ENCODE data around the gene PERCC1. TPM values are rescaled to one million over a fixed set of nuclear protein-coding genes. Genes with fewer than 3 reads are reported as not detected.

Gene PERCC1
- total and polyA plus RNA-seq, 7 donors: 0.08 TPM; not detected in 6

DNA sequence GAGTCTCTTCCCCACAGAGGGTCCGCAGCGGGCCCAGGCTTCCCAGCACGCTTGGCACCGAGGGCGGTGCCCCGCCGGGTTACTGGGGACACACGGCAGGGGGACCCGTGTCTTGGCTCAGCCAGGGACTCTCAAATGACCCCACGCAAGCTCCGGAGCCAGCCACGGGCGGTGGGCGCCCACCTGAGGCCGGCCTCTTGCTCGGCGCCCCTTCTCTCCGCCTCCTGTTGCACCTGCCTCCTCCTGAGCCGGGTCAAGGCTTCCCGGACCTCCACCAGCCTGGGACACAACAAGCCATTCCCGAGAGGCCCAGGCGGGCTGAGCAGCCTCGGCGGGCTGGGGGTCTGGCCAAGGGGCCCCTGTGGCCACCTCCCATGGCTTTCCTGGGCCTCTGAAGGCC, 11.8 kb downstream of the PERCC1 start:
- 77 to 88% (median 79%) methylated on average over 22 to 24 of the region's 24 CpGs for whole genome bisulfite sequencing, 3 donors
- TF ChIP-seq, protein P1, sequence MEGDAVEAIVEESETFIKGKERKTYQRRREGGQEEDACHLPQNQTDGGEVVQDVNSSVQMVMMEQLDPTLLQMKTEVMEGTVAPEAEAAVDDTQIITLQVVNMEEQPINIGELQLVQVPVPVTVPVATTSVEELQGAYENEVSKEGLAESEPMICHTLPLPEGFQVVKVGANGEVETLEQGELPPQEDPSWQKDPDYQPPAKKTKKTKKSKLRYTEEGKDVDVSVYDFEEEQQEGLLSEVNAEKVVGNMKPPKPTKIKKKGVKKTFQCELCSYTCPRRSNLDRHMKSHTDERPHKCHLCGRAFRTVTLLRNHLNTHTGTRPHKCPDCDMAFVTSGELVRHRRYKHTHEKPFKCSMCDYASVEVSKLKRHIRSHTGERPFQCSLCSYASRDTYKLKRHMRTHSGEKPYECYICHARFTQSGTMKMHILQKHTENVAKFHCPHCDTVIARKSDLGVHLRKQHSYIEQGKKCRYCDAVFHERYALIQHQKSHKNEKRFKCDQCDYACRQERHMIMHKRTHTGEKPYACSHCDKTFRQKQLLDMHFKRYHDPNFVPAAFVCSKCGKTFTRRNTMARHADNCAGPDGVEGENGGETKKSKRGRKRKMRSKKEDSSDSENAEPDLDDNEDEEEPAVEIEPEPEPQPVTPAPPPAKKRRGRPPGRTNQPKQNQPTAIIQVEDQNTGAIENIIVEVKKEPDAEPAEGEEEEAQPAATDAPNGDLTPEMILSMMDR (IDR thresholded peaks at IDR 0.05): no peak
- Histone ChIP-seq H3K4me3 (no peak overlapping the region), H3K9me3 (no peaks in the 10 kb centered on the region), H3K4me1 (no peaks in the 10 kb centered on the region), H3K27me3 (ENCODE audit: insufficient read depth in 3 of 3, low read length in 2 of 3) (no peaks in the 10 kb centered on the region), H3K36me3 (ENCODE audit: insufficient read depth in 1 of 2, low read depth in 1 of 2) (peaks cover 0 to 22% of the 10 kb centered on the region in 2 donors), H3K27ac (no peak overlapping the region)
- DNase-seq (no peak), ATAC-seq (no peak)
- intact Hi-C loops (cut with DNase I): no loop called here

- H3K36me3 ChIP-seq (ENCODE audit: insufficient read depth in 1 of 2, low read depth in 1 of 2): peaks cover 0 to 30% of the 10 kb centered on the region in 2 donors
- DNase-seq (no peak), ATAC-seq (peak in 2 of 4 donors; percentile 8 to 14)
- intact Hi-C loops (cut with DNase I): no loop called here
- no peaks in the 10 kb centered on the region for H3K27me3 ChIP-seq (ENCODE audit: insufficient read depth in 3 of 3, low read length in 2 of 3)
- H3K4me1 ChIP-seq: no peaks in the 10 kb centered on the region
- WGBS, 3 donors: 62 to 79% (median 67%) methylated on average over 16 to 38 of the region's 38 CpGs
- H3K4me3 ChIP-seq: no peak overlapping the region
- no peaks in the 10 kb centered on the region for H3K9me3 ChIP-seq
- TF ChIP-seq, protein P1 (IDR thresholded peaks at IDR 0.05): no peak
- H3K27ac ChIP-seq: no peak overlapping the region
Observed at GRCh38 chr16:1443403-1443973, 12.6 kb downstream of the PERCC1 start.

DNA sequence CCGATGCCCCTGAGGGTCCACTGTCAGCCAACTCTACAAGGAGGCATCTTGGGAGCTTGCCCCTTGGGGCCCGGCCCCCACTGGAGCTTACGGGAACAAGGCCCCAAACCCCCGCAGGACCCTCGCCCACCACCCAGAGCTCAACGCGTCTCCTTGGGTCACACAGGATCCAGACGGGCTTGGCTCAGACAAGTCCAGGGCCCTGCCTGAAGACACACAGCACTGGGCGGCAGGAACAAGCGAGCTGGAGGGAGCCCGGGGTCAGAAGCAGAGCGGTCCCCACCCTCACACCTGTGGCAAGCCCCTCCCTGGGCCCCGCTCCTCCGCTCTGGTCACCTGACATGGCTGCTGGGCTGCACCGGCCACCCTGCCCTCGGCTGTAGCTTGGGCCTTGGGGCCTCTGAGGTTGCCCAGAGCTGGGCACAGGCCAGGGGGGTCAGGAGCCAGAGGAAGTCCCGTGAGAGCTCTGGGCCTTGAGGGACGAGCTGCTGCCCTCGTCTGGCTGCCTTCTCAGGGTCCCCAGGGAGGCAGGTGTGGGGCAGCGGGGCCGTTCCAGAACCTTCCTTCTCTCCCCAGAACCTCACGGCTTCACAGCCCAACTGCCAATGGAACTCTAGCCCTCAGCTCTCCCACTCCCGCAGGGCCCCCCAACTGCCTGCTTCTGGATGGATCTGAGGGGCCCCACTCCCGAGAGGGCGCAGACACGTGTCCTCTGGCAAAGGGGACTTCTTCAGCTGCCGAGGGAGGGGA, 13.3 kb downstream of the PERCC1 start, which contains the start of gene CCDC154:
Gene CCDC154 (minus strand): TSS at position 577 of the 750 bp plus-strand sequence. CDS start 234 bp downstream, at position 343.
- WGBS, 3 donors: 66 to 74% (median 70%) methylated on average over 22 to 27 of the region's 27 CpGs
- H3K27ac ChIP-seq: no peak within 1 kb of the TSS
- ATAC-seq: peak in 3 of 4 donors; percentile 4 to 29 (median 14)
- H3K27me3 ChIP-seq (ENCODE audit: insufficient read depth in 3 of 3, low read length in 2 of 3): no peaks in the 10 kb centered on the region
- TF ChIP-seq, protein P1 (IDR thresholded peaks at IDR 0.05): no peak
- DNase-seq: no peak
- H3K9me3 ChIP-seq: no peaks in the 10 kb centered on the region
- no peak within 1 kb of the TSS for H3K4me3 ChIP-seq
- intact Hi-C loops (cut with DNase I): no loop called here
- peaks cover 0 to 36% of the 10 kb centered on the region in 2 donors for H3K36me3 ChIP-seq (ENCODE audit: insufficient read depth in 1 of 2, low read depth in 1 of 2)
- H3K4me1 ChIP-seq: no peaks in the 10 kb centered on the region

DNA sequence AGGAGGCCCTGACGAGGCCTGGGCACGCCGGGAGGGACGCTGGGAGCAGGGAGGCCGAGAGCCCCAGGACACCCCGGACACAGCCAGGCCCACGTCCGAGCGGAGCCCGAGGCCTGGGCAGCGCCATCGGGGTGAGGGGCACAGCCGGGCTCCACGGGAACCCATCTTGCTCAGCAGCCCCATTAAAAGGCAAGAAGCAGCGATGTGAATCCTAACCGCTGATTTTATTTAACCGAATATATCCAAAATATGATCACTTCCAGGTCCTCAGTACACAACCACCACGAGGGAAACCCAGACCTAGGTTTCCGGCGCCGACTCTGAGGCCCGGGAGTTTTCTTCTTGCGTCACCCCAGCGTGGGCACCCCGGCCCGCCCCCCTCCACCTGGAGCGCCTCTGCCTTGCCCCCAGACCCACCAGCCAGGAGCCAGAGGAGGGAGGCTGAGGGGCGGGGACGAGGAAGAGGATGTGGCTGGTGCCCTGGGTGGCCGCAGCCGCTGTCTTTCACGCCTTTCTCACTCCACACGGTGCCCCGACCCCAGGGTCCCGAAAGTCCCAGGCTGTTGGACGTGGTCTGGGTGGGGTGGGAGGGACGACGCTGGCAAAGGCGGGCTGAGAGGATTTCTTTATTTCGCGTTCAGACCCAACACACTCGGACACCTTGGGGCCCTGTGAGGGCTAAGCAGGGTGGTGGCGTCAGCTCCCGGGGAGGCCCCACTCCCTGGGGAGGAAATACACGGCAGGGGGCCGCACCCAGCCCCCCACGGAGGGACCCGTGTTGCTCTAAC, 14.0 kb downstream of the PERCC1 start:
- peaks cover 0 to 44% of the 10 kb centered on the region in 2 donors for H3K36me3 ChIP-seq (ENCODE audit: insufficient read depth in 1 of 2, low read depth in 1 of 2)
- WGBS, 3 donors: 83 to 86% (median 83%) methylated on average over 47 to 48 of the region's 48 CpGs
- H3K9me3 ChIP-seq: no peaks in the 10 kb centered on the region
- no peaks in the 10 kb centered on the region for H3K27me3 ChIP-seq (ENCODE audit: insufficient read depth in 3 of 3, low read length in 2 of 3)
- TF ChIP-seq, protein P1 (IDR thresholded peaks at IDR 0.05): no peak
- no peaks in the 10 kb centered on the region for H3K4me1 ChIP-seq
- no peak overlapping the region for H3K27ac ChIP-seq
- ATAC-seq: peak in 1 of 4 donors; percentile 11
- intact Hi-C loops (cut with DNase I): no loop called here
- no peak overlapping the region for H3K4me3 ChIP-seq
- no peak for DNase-seq

Measured in psoas muscle (tissue), 8 donors.